Neuronal stem cell (in vitro differentiated cells): ENCODE measurements around the gene DEFB119.

Experiments used
- DNase-seq: peaks from one replicate; pipeline ENCODE4 v3.0.0-alpha.2; 2013; ENCODE audit warnings: low spot score
- H2AFZ ChIP-seq: one replicate; pipeline ENCODE4 v1.6.1; 2013; ENCODE audit warnings: mild to moderate bottlenecking, low read length, inconsistent platforms
- H2AK5ac ChIP-seq: 2 replicates; pipeline ENCODE4 v1.6.1; 2013; ENCODE audit warnings: low read depth, mild to moderate bottlenecking, inconsistent platforms, low read length, moderate library complexity, mixed read lengths
- H2BK120ac ChIP-seq: 2 replicates; pipeline ENCODE4 v1.6.1; 2013; ENCODE audit warnings: low read depth, mild to moderate bottlenecking, inconsistent platforms, low read length, moderate library complexity, mixed read lengths
- H2BK12ac ChIP-seq: one replicate; pipeline ENCODE4 v1.6.1; 2013; ENCODE audit warnings: low read length, inconsistent platforms
- H2BK15ac ChIP-seq: 2 replicates; pipeline ENCODE4 v1.6.1; 2013; ENCODE audit warnings: mild to moderate bottlenecking, low read length, inconsistent platforms, mixed read lengths
- H2BK5ac ChIP-seq: one replicate; pipeline ENCODE4 v1.6.1; 2013; ENCODE audit warnings: inconsistent platforms, mild to moderate bottlenecking, low read length, moderate library complexity
- H3K14ac ChIP-seq: one replicate; pipeline ENCODE4 v1.6.1; 2013; ENCODE audit warnings: low read length, inconsistent platforms
- H3K18ac ChIP-seq: 2 replicates; pipeline ENCODE4 v1.6.1; 2013; ENCODE audit warnings: low read length, inconsistent platforms
- H3K23ac ChIP-seq: 2 replicates; pipeline ENCODE4 v1.6.1; 2013; ENCODE audit warnings: low read depth, mild to moderate bottlenecking, mixed read lengths, low read length, inconsistent platforms; ENCODE audit not compliant: poor library complexity
- H3K27ac ChIP-seq: replicated peaks from 3 replicates; pipeline ENCODE4 v1.5.1; 2013; ENCODE audit warnings: low read length, inconsistent platforms
- H3K27me3 ChIP-seq, 3 experiments: 2 replicates each; pipeline ENCODE4 v1.6.1; 2013; ENCODE audit warnings: low read length in 3 of 3, mild to moderate bottlenecking in 2 of 3, inconsistent platforms in 1 of 3, low read depth in 1 of 3, mixed read lengths in 1 of 3, moderate library complexity in 1 of 3; ENCODE audit not compliant: control insufficient read depth in 3 of 3, insufficient read depth in 3 of 3
- H3K36me3 ChIP-seq, 2 donors: replicated peaks in 1 of 2; 2 replicates each; pipeline ENCODE4 v1.6.1; 2013; ENCODE audit warnings: low read length in 2 of 2; ENCODE audit not compliant: control insufficient read depth in 2 of 2, insufficient read depth in 2 of 2
- H3K4ac ChIP-seq: 2 replicates; pipeline ENCODE4 v1.6.1; 2013; ENCODE audit warnings: inconsistent platforms, mild to moderate bottlenecking, low read length, moderate library complexity
- H3K4me1 ChIP-seq, 2 donors: 1 replicate in 1 of 2; 2 replicates in 1 of 2; pipeline ENCODE4 v1.6.1; 2013; ENCODE audit warnings: low read length in 2 of 2, low read depth in 1 of 2; ENCODE audit not compliant: control insufficient read depth in 2 of 2, insufficient read depth in 1 of 2
- H3K4me2 ChIP-seq: one replicate; pipeline ENCODE4 v1.6.1; 2013; ENCODE audit warnings: mild to moderate bottlenecking, low read length, inconsistent platforms; ENCODE audit not compliant: insufficient read depth, poor library complexity, severe bottlenecking
- H3K4me3 ChIP-seq, 2 donors: 2 replicates each; pipeline ENCODE4 v1.5.1; 2013; ENCODE audit warnings: low read length in 2 of 2, mild to moderate bottlenecking in 2 of 2, inconsistent platforms in 1 of 2, moderate library complexity in 1 of 2
- H3K79me1 ChIP-seq: one replicate; pipeline ENCODE4 v1.6.1; 2013; ENCODE audit warnings: low read depth, mild to moderate bottlenecking, inconsistent platforms, low read length, moderate library complexity
- H3K9ac ChIP-seq: one replicate; pipeline ENCODE4 v1.6.1; 2013; ENCODE audit warnings: mild to moderate bottlenecking, low read depth, low read length, inconsistent platforms; ENCODE audit not compliant: poor library complexity
- H3K9me3 ChIP-seq, 2 donors: replicated peaks in 1 of 2; 2 replicates each; pipeline versions ENCODE3 to v1.6.1; 2013; ENCODE audit warnings: low read length in 2 of 2, mild to moderate bottlenecking in 2 of 2, inconsistent platforms in 1 of 2, low read depth in 1 of 2, mixed read lengths in 1 of 2, moderate library complexity in 1 of 2; ENCODE audit not compliant: control insufficient read depth in 2 of 2, insufficient read depth in 1 of 2
- H4K8ac ChIP-seq: one replicate; pipeline ENCODE4 v1.6.1; 2013; ENCODE audit warnings: low read depth, mild to moderate bottlenecking, inconsistent platforms, low read length, moderate library complexity
- H4K91ac ChIP-seq: one replicate; pipeline ENCODE4 v1.6.1; 2013; ENCODE audit warnings: low read length, low read depth, mild to moderate bottlenecking, inconsistent platforms; ENCODE audit not compliant: poor library complexity
- WGBS, 2 donors: extraction: QIAGEN DNeasy Blood & Tissue Kit; methylation state at CpG; one replicate each; pipeline ENCODE4 v1.1.7; 2013; ENCODE audit warnings: missing lambda C conversion rate in 2 of 2, mixed read lengths in 1 of 2; ENCODE audit not compliant: insufficient read length in 2 of 2, insufficient replicate concordance in 1 of 2; ENCODE audit errors: extremely low coverage in 2 of 2; 5-methylcytosine and 5-hydroxymethylcytosine counted together

The DEFB119 gene

DNA sequence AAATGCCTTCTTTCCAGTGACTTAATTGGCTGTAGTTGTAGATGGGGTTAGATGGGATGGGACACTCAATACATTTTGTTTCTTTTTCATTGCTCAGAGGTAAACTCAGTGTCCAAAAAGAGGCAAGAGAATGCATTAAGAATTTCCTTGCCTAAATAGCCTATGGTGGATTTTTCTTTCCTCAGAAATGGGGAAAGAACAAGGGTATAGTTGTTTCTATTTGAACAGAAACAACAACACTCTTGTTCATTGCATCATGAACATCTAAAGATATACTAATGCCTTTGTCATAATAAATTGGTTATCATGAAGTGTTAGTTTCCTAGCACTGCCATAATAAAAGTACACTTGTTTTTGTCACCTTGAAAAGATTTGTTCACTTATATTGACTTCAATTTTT is 35.4 kb upstream of the DEFB119 start:
- Histone ChIP-seq H3K36me3 (no peaks in the 10 kb centered on the region), H3K9me3 (peaks cover 0 to 13% of the 10 kb centered on the region in 2 donors), H2BK12ac (no peak overlapping the region), H3K9ac (no peak overlapping the region), H2BK120ac (no peak overlapping the region), H3K4me2 (no peak overlapping the region), H3K4ac (no peak overlapping the region), H3K23ac (no peak overlapping the region), H3K27me3 (peaks cover 0 to 8% (median 0%) of the 10 kb centered on the region in 3 experiments), H3K18ac (no peak overlapping the region), H4K8ac (no peak overlapping the region), H3K14ac (no peak overlapping the region), H2AK5ac (no peak overlapping the region), H2BK15ac (no peak overlapping the region), H3K79me1 (no peaks in the 10 kb centered on the region), H3K4me3 (no peak overlapping the region), H4K91ac (no peak overlapping the region), H3K27ac (no peak overlapping the region), H2BK5ac (no peak overlapping the region), H2AFZ (no peak overlapping the region), H3K4me1 (no peaks in the 10 kb centered on the region)
- no peak for DNase-seq

DNA sequence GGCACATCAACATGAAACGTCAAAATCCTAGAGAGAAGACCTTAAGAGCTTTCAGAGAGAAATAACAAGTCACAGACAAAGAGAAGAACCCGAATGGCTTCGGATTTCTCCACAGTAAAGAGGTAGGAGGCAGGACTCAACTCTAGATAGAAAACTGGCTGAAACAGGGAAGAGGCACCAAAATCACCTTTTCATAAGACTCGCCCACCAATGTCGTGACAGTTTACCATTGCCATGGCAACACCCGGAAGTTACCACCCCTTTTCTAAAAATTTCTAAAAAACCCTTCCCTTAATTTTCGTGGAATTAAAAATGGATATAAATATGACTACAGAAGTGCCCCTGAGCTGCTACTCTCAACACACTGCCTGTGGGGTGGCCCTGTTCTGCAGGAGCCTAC is 27.9 kb upstream of the DEFB119 start:
- Histone ChIP-seq H2AK5ac (no peak overlapping the region), H3K23ac (no peak overlapping the region), H3K36me3 (no peaks in the 10 kb centered on the region), H3K9me3 (peaks cover 0 to 11% of the 10 kb centered on the region in 2 donors), H3K27me3 (peaks cover 0 to 7% (median 0%) of the 10 kb centered on the region in 3 experiments), H3K4ac (no peak overlapping the region), H3K18ac (no peak overlapping the region), H3K4me1 (no peaks in the 10 kb centered on the region), H3K14ac (no peak overlapping the region), H2AFZ (no peak overlapping the region), H4K91ac (no peak overlapping the region), H3K27ac (no peak overlapping the region), H4K8ac (no peak overlapping the region), H3K4me2 (no peak overlapping the region), H3K9ac (no peak overlapping the region), H3K79me1 (no peaks in the 10 kb centered on the region), H2BK15ac (no peak overlapping the region), H2BK120ac (no peak overlapping the region), H3K4me3 (no peak overlapping the region), H2BK5ac (no peak overlapping the region), H2BK12ac (no peak overlapping the region)
- WGBS, 2 donors = no CpG with 5 or more reads among the region's 7 CpGs
- no peak for DNase-seq

DNA sequence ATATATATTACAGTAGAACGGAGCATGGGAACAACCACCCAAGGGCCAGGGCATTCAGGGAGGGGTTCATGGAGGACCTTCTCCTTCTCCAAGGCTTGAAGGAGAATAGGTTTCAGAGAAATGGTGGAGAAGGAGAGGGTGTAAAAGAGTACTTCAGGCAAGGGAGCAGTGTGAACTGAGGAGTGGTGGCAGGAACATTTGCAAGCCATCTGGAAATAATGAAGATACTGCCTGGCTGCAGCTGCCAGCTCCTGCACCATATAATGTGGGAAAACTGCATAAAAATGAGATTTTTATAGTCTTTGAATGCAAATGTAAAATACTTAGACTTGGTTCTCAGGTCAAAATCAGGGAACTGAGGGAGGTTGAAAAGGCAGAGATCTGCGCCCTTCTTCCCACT is 25.3 kb upstream of the DEFB119 start:
- no peak overlapping the region for H2BK120ac ChIP-seq
- H3K18ac ChIP-seq = no peak overlapping the region
- H3K4me3 ChIP-seq = no peak overlapping the region
- no peak overlapping the region for H2BK5ac ChIP-seq
- no peak overlapping the region for H3K4ac ChIP-seq
- H3K14ac ChIP-seq = no peak overlapping the region
- no peak overlapping the region for H4K8ac ChIP-seq
- H3K27me3 ChIP-seq = no peaks in the 10 kb centered on the region
- no peaks in the 10 kb centered on the region for H3K4me1 ChIP-seq
- WGBS, 2 donors = no CpG with 5 or more reads among the region's 2 CpGs
- no peak overlapping the region for H4K91ac ChIP-seq
- H2BK12ac ChIP-seq = no peak overlapping the region
- no peak overlapping the region for H3K23ac ChIP-seq
- no peak overlapping the region for H2AK5ac ChIP-seq
- no peaks in the 10 kb centered on the region for H3K36me3 ChIP-seq
- H2AFZ ChIP-seq = no peak overlapping the region
- no peak overlapping the region for H3K9ac ChIP-seq
- DNase-seq = no peak
- peaks cover 0 to 12% of the 10 kb centered on the region in 2 donors for H3K9me3 ChIP-seq
- H3K79me1 ChIP-seq = no peaks in the 10 kb centered on the region
- H3K4me2 ChIP-seq = no peak overlapping the region
- no peak overlapping the region for H2BK15ac ChIP-seq
- H3K27ac ChIP-seq = no peak overlapping the region

DNA sequence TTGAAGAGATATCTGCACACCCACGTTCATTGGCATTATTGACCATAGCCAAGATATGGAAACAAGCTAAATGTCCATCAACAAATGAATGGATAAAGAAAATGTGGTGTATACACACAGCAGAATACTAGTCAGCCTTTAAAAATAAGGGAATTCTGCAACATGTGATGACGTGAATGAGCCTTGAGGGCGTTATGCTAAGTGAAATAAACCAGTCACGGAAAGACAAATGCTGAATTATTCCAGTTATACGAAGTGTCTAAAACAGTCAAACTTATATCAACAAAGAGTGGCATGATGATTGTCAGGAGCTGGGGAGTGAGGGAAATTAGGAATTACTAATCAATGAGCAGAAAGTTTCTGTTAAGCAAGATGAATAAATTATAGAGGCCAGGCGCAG is 24.0 kb upstream of the DEFB119 start:
- no peak overlapping the region for H4K8ac ChIP-seq
- H2AFZ ChIP-seq = no peak overlapping the region
- H3K4me3 ChIP-seq = no peak overlapping the region
- no peak overlapping the region for H2BK12ac ChIP-seq
- H2BK15ac ChIP-seq = no peak overlapping the region
- H3K23ac ChIP-seq = no peak overlapping the region
- peaks cover 0 to 10% of the 10 kb centered on the region in 2 donors for H3K9me3 ChIP-seq
- no peak overlapping the region for H3K27ac ChIP-seq
- no peak overlapping the region for H2BK5ac ChIP-seq
- H3K36me3 ChIP-seq = no peaks in the 10 kb centered on the region
- H3K18ac ChIP-seq = no peak overlapping the region
- H3K14ac ChIP-seq = no peak overlapping the region
- H3K27me3 ChIP-seq = no peaks in the 10 kb centered on the region
- no peak overlapping the region for H3K9ac ChIP-seq
- no peak overlapping the region for H2BK120ac ChIP-seq
- no peaks in the 10 kb centered on the region for H3K4me1 ChIP-seq
- no peaks in the 10 kb centered on the region for H3K79me1 ChIP-seq
- no peak overlapping the region for H4K91ac ChIP-seq
- H3K4ac ChIP-seq = no peak overlapping the region
- WGBS, 2 donors = no CpG with 5 or more reads among the region's 6 CpGs
- no peak overlapping the region for H2AK5ac ChIP-seq
- H3K4me2 ChIP-seq = no peak overlapping the region
- DNase-seq = no peak
